Measurements from ENCODE around the gene FBXW11.

The FBXW11 gene

DNA sequence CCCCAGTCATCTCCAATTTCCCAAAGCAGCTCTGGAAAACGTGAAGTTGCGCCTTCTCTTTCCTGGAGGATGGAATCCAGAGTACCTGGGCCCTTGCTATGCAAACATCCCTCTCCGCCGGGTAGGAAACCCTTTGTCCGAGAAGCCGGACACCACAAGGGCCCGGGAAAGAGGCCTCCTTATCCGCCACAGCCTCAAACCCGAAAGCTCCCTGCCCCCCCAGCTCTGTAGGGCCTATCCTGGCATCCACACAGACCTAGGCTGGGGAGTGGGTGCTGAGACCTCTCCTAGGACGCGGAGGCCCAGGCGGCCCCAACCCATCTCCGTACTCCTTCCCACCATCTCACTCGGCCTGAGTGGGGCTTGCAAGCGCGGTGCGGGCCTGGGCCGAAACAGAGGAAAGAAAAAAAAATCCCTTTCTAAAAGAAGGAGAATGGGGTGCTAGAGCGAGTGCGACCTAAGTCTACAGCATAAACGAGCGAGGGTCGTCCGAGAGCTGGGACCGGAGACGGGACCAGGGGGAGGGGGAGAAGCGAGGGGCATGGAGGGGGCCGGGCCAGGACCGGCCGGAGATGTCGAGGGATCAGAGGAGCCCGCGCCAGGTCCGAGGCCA, 624 bp downstream of the FBXW11 start:
- H3K4me3 ChIP-seq (ENCODE audit: low read length), result peak overlapping the region; percentile 90
- TF ChIP-seq ZNF274 (IDR thresholded peaks at IDR 0.05; ENCODE audit: low read depth, low read length), result no peak

- H3K4me3 ChIP-seq (ENCODE audit: low read length), result peak overlapping the region; percentile 90
Measured at GRCh38 chr5:172004824-172005237, 1.6 kb downstream of the FBXW11 start.

DNA sequence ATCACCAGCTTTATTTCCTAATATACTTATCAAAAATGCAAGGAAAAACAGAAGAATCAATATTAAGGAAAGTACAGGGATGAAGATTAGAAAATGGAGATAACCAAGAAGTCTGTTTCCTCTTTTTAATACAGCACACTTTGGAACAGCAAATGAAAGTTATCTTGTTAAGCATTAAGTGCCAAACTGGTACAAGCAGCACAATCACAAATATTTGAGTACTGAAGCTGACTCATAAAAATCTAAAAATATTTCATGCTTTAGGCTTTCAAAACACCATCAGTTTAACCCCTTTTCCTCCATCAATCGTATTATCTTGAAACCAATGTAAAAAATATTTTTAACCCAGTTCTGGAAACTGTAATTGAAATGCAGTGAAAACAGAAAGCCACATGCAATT, 2.7 kb downstream of the FBXW11 start:
- TF ChIP-seq ZNF274 (IDR thresholded peaks at IDR 0.05; ENCODE audit: low read depth, low read length), result no peak
- H3K4me3 ChIP-seq (ENCODE audit: low read length), result no peak overlapping the region; the same call in 1 of the 2 replicates

More at GRCh38 chr5:172004824-172005237, 1.6 kb downstream of the FBXW11 start:
- TF ChIP-seq ZNF274 (IDR thresholded peaks at IDR 0.05; ENCODE audit: low read depth, low read length), result no peak

GRCh38 chr5:172002840-172003512, 3.5 kb downstream of the FBXW11 start:
- no peak overlapping the region for H3K4me3 ChIP-seq (ENCODE audit: low read length)

DNA sequence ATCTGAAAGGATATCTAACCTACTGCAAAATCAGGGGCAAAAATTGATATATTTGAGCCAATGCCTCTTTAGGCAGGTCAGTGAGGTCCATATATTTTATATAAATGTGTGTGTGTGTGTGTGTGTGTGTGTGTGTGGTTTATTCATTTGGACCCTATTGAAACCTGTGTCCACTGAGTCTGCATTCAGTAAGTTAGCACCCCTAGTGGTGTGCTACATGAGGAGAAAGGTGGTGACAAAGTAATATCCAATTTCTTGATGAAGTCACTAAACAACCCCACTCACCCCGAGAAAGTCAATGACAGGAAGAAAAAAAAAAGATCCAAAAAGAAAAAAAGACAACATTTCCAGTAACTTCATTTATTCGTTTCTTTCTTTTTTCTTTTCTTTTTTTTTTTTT, 4.1 kb downstream of the FBXW11 start:
- no peak overlapping the region for H3K4me3 ChIP-seq (ENCODE audit: low read length)
- no peak for TF ChIP-seq ZNF274 (IDR thresholded peaks at IDR 0.05; ENCODE audit: low read depth, low read length)

More at GRCh38 chr5:172002840-172003512, 3.5 kb downstream of the FBXW11 start:
- no peak for TF ChIP-seq ZNF274 (IDR thresholded peaks at IDR 0.05; ENCODE audit: low read depth, low read length)

GRCh38 chr5:171999877-172000276, 6.6 kb downstream of the FBXW11 start:
- H3K4me3 ChIP-seq (ENCODE audit: low read length), result no peak overlapping the region
- no peak for TF ChIP-seq ZNF274 (IDR thresholded peaks at IDR 0.05; ENCODE audit: low read depth, low read length)

GRCh38 chr5:171999100-171999499, 7.3 kb downstream of the FBXW11 start:
- TF ChIP-seq ZNF274 (IDR thresholded peaks at IDR 0.05; ENCODE audit: low read depth, low read length), result no peak
- no peak overlapping the region for H3K4me3 ChIP-seq (ENCODE audit: low read length)

DNA sequence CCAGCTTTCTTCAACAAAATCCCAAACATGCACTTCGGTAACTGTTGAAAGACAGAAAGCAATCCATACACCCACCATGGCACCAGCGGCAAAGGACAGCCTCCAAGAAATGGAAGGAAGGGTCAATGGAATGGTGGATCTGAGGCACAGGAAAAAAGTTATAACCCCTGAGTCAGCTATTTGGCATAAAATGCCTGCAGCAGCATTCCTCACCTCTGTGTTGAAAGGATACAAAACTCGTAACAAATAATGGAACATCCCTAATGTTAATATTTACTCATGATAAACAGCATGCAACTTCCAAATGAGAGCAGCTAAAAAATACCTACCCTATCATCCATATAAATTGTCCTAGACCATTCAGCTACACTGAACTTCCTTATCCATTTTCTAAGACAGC, 9.4 kb downstream of the FBXW11 start:
- H3K4me3 ChIP-seq (ENCODE audit: low read length), result no peak overlapping the region
- no peak for TF ChIP-seq ZNF274 (IDR thresholded peaks at IDR 0.05; ENCODE audit: low read depth, low read length)

DNA sequence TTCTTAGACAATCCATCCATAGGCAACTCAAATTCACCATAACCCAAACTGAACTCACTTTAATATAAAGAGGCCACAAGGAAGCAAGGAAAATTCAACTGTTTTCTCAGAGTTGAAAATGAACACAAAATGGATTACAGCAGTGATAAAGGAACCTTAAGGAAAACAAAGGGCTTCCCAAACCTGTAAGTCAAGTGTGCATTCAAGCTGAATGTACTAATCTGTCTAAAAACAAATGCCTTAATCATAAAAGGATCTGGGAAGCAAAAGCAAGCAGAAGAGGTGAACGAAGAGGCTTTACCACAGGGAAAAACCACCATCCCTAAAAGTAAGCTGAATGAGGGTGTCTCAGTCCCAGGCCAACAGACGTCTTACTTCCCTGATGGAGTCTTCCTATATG, 13.6 kb downstream of the FBXW11 start:
- TF ChIP-seq ZNF274 (IDR thresholded peaks at IDR 0.05; ENCODE audit: low read depth, low read length), result no peak
- no peak overlapping the region for H3K4me3 ChIP-seq (ENCODE audit: low read length)

- no peak overlapping the region for H3K4me3 ChIP-seq (ENCODE audit: low read length)
- TF ChIP-seq ZNF274 (IDR thresholded peaks at IDR 0.05; ENCODE audit: low read depth, low read length), result no peak
Measured at GRCh38 chr5:171992305-171992704, 14.1 kb downstream of the FBXW11 start.

GRCh38 chr5:171990713-171991015, 15.8 kb downstream of the FBXW11 start:
- no peak for TF ChIP-seq ZNF274 (IDR thresholded peaks at IDR 0.05; ENCODE audit: low read depth, low read length)
- H3K4me3 ChIP-seq (ENCODE audit: low read length), result no peak overlapping the region

GRCh38 chr5:171989946-171990712, 16.3 kb downstream of the FBXW11 start:
- no peak for TF ChIP-seq ZNF274 (IDR thresholded peaks at IDR 0.05; ENCODE audit: low read depth, low read length)
- no peak overlapping the region for H3K4me3 ChIP-seq (ENCODE audit: low read length)

DNA sequence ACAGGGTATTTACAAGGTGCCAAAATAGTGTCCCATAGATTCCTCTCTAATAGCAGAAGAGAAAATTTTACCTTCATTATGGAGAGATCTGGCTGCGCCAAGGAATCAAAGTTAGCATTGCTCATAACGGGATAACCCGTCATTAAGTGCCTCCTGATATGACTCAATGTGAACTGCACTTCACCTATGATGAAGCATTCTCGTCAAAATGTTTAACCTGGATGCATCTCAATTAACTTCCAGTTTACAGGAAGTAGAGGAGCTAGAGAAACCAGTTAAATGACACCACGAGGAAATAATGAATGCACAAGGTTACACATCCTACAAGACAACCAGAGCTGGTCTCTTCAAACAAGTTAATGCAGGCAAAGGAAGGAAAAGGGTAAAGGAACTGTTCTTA, 17.2 kb downstream of the FBXW11 start:
- H3K4me3 ChIP-seq (ENCODE audit: low read length), result no peak overlapping the region
- no peak for TF ChIP-seq ZNF274 (IDR thresholded peaks at IDR 0.05; ENCODE audit: low read depth, low read length)

GRCh38 chr5:171986772-171987171, 19.7 kb downstream of the FBXW11 start:
- H3K4me3 ChIP-seq (ENCODE audit: low read length), result no peak overlapping the region
- no peak for TF ChIP-seq ZNF274 (IDR thresholded peaks at IDR 0.05; ENCODE audit: low read depth, low read length)

Data from GM08714 (cell line).